Measurements from ENCODE around the gene GPR6. TPM values are rescaled to one million over a fixed set of nuclear protein-coding genes. Genes with fewer than 3 reads are reported as not detected.
A peak's percentile ranks its signal among the peaks of the same experiment; 100 is the strongest.

GPR6 gene
- total and polyA plus RNA-seq, 2 donors, result 0.05 TPM; not detected in 1

- H3K9me3 ChIP-seq (ENCODE audit: control insufficient read depth in 2 of 2, insufficient read depth in 1 of 2, low read length in 1 of 2), result no peaks in the 10 kb centered on the region
- WGBS, result 100% methylated on average over 1 of the region's 1 CpG
- H3K27ac ChIP-seq (ENCODE audit: low read depth in 1 of 2, low read length in 1 of 2), result no peak overlapping the region
- no peaks in the 10 kb centered on the region for H3K4me1 ChIP-seq (ENCODE audit: control insufficient read depth in 2 of 2, insufficient read depth in 2 of 2, low read length in 2 of 2)
- H3K4me3 ChIP-seq (ENCODE audit: low read length in 2 of 2), result no peak overlapping the region
- H3K27me3 ChIP-seq (ENCODE audit: control insufficient read depth in 2 of 2, insufficient read depth in 1 of 2, low read length in 1 of 2), result no peaks in the 10 kb centered on the region
- H3K36me3 ChIP-seq (ENCODE audit: control insufficient read depth in 2 of 2, insufficient read depth in 2 of 2, low read length in 1 of 2), result no peaks in the 10 kb centered on the region
- DNase-seq (ENCODE audit: low read depth in 6 of 9, low spot score in 9 of 9), result no peak
These were observed 19.5 kb upstream of the GPR6 start for GRCh38 chr6:109958626-109959025.

GRCh38 chr6:109961611-109962041, 16.5 kb upstream of the GPR6 start:
- Histone ChIP-seq H3K27me3 (ENCODE audit: control insufficient read depth in 2 of 2, insufficient read depth in 1 of 2, low read length in 1 of 2) (no peaks in the 10 kb centered on the region), H3K9me3 (ENCODE audit: control insufficient read depth in 2 of 2, insufficient read depth in 1 of 2, low read length in 1 of 2) (peaks cover 0 to 3% of the 10 kb centered on the region in 2 donors), H3K4me1 (ENCODE audit: control insufficient read depth in 2 of 2, insufficient read depth in 2 of 2, low read length in 2 of 2) (no peaks in the 10 kb centered on the region), H3K27ac (ENCODE audit: low read depth in 1 of 2, low read length in 1 of 2) (no peak overlapping the region), H3K36me3 (ENCODE audit: control insufficient read depth in 2 of 2, insufficient read depth in 2 of 2, low read length in 1 of 2) (no peaks in the 10 kb centered on the region), H3K4me3 (ENCODE audit: low read length in 2 of 2) (no peak overlapping the region)
- WGBS, result 30% methylated on average over 5 of the region's 5 CpGs
- no peak for DNase-seq (ENCODE audit: low read depth in 6 of 9, low spot score in 9 of 9)

- 95% methylated on average over 5 of the region's 5 CpGs for WGBS
- no peak overlapping the region for H3K27ac ChIP-seq (ENCODE audit: low read depth in 1 of 2, low read length in 1 of 2)
- no peak overlapping the region for H3K4me3 ChIP-seq (ENCODE audit: low read length in 2 of 2)
- no peaks in the 10 kb centered on the region for H3K36me3 ChIP-seq (ENCODE audit: control insufficient read depth in 2 of 2, insufficient read depth in 2 of 2, low read length in 1 of 2)
- no peaks in the 10 kb centered on the region for H3K4me1 ChIP-seq (ENCODE audit: control insufficient read depth in 2 of 2, insufficient read depth in 2 of 2, low read length in 2 of 2)
- H3K9me3 ChIP-seq (ENCODE audit: control insufficient read depth in 2 of 2, insufficient read depth in 1 of 2, low read length in 1 of 2), result peaks cover 0 to 3% of the 10 kb centered on the region in 2 donors
- no peaks in the 10 kb centered on the region for H3K27me3 ChIP-seq (ENCODE audit: control insufficient read depth in 2 of 2, insufficient read depth in 1 of 2, low read length in 1 of 2)
- DNase-seq (ENCODE audit: low read depth in 6 of 9, low spot score in 9 of 9), result no peak
These were observed 15.8 kb upstream of the GPR6 start for GRCh38 chr6:109962271-109962670.

GRCh38 chr6:109963598-109964170, 14.4 kb upstream of the GPR6 start:
- no peak for DNase-seq (ENCODE audit: low read depth in 6 of 9, low spot score in 9 of 9)
- H3K27me3 ChIP-seq (ENCODE audit: control insufficient read depth in 2 of 2, insufficient read depth in 1 of 2, low read length in 1 of 2), result no peaks in the 10 kb centered on the region
- 97% methylated on average over 2 of the region's 2 CpGs for WGBS
- peaks cover 0 to 3% of the 10 kb centered on the region in 2 donors for H3K9me3 ChIP-seq (ENCODE audit: control insufficient read depth in 2 of 2, insufficient read depth in 1 of 2, low read length in 1 of 2)
- no peak overlapping the region for H3K4me3 ChIP-seq (ENCODE audit: low read length in 2 of 2)
- H3K27ac ChIP-seq (ENCODE audit: low read depth in 1 of 2, low read length in 1 of 2), result no peak overlapping the region
- no peaks in the 10 kb centered on the region for H3K36me3 ChIP-seq (ENCODE audit: control insufficient read depth in 2 of 2, insufficient read depth in 2 of 2, low read length in 1 of 2)
- no peaks in the 10 kb centered on the region for H3K4me1 ChIP-seq (ENCODE audit: control insufficient read depth in 2 of 2, insufficient read depth in 2 of 2, low read length in 2 of 2)

- Histone ChIP-seq H3K27ac (ENCODE audit: low read depth in 1 of 2, low read length in 1 of 2) (no peak overlapping the region), H3K9me3 (ENCODE audit: control insufficient read depth in 2 of 2, insufficient read depth in 1 of 2, low read length in 1 of 2) (peaks cover 0 to 3% of the 10 kb centered on the region in 2 donors), H3K36me3 (ENCODE audit: control insufficient read depth in 2 of 2, insufficient read depth in 2 of 2, low read length in 1 of 2) (no peaks in the 10 kb centered on the region), H3K27me3 (ENCODE audit: control insufficient read depth in 2 of 2, insufficient read depth in 1 of 2, low read length in 1 of 2) (no peaks in the 10 kb centered on the region), H3K4me3 (ENCODE audit: low read length in 2 of 2) (no peak overlapping the region), H3K4me1 (ENCODE audit: control insufficient read depth in 2 of 2, insufficient read depth in 2 of 2, low read length in 2 of 2) (no peaks in the 10 kb centered on the region)
- no peak for DNase-seq (ENCODE audit: low read depth in 6 of 9, low spot score in 9 of 9)
- WGBS, result 98% methylated on average over 2 of the region's 2 CpGs
These were observed 13.2 kb upstream of the GPR6 start for GRCh38 chr6:109964949-109965348.

- Histone ChIP-seq H3K36me3 (ENCODE audit: control insufficient read depth in 2 of 2, insufficient read depth in 2 of 2, low read length in 1 of 2) (no peaks in the 10 kb centered on the region), H3K9me3 (ENCODE audit: control insufficient read depth in 2 of 2, insufficient read depth in 1 of 2, low read length in 1 of 2) (peaks cover 0 to 3% of the 10 kb centered on the region in 2 donors), H3K4me3 (ENCODE audit: low read length in 2 of 2) (no peak overlapping the region), H3K27me3 (ENCODE audit: control insufficient read depth in 2 of 2, insufficient read depth in 1 of 2, low read length in 1 of 2) (no peaks in the 10 kb centered on the region), H3K27ac (ENCODE audit: low read depth in 1 of 2, low read length in 1 of 2) (no peak overlapping the region), H3K4me1 (ENCODE audit: control insufficient read depth in 2 of 2, insufficient read depth in 2 of 2, low read length in 2 of 2) (no peaks in the 10 kb centered on the region)
- no peak for DNase-seq (ENCODE audit: low read depth in 6 of 9, low spot score in 9 of 9)
- 98% methylated on average over 1 of the region's 1 CpG for WGBS
These were observed 11.8 kb upstream of the GPR6 start for GRCh38 chr6:109966299-109966698.

GRCh38 chr6:109977791-109978173, 329 bp upstream of the GPR6 start:
- WGBS, result 22% methylated on average over 9 of the region's 9 CpGs
- Histone ChIP-seq H3K4me3 (ENCODE audit: low read length in 2 of 2) (no peak overlapping the region), H3K27ac (ENCODE audit: low read depth in 1 of 2, low read length in 1 of 2) (no peak overlapping the region), H3K27me3 (ENCODE audit: control insufficient read depth in 2 of 2, insufficient read depth in 1 of 2, low read length in 1 of 2) (peaks cover 26 to 44% of the 10 kb centered on the region in 2 donors), H3K36me3 (ENCODE audit: control insufficient read depth in 2 of 2, insufficient read depth in 2 of 2, low read length in 1 of 2) (no peaks in the 10 kb centered on the region), H3K4me1 (ENCODE audit: control insufficient read depth in 2 of 2, insufficient read depth in 2 of 2, low read length in 2 of 2) (peaks cover 2 to 3% of the 10 kb centered on the region in 2 donors), H3K9me3 (ENCODE audit: control insufficient read depth in 2 of 2, insufficient read depth in 1 of 2, low read length in 1 of 2) (peaks cover 0 to 12% of the 10 kb centered on the region in 2 donors)
- peak in 1 of 9 donors; percentile 2 for DNase-seq (ENCODE audit: low read depth in 6 of 9, low spot score in 9 of 9)

GRCh38 chr6:109979033-109979921, 1.2 kb downstream of the GPR6 start:
- peaks cover 0 to 12% of the 10 kb centered on the region in 2 donors for H3K9me3 ChIP-seq (ENCODE audit: control insufficient read depth in 2 of 2, insufficient read depth in 1 of 2, low read length in 1 of 2)
- no peak for DNase-seq (ENCODE audit: low read depth in 6 of 9, low spot score in 9 of 9)
- peaks cover 26 to 46% of the 10 kb centered on the region in 2 donors for H3K27me3 ChIP-seq (ENCODE audit: control insufficient read depth in 2 of 2, insufficient read depth in 1 of 2, low read length in 1 of 2)
- H3K4me1 ChIP-seq (ENCODE audit: control insufficient read depth in 2 of 2, insufficient read depth in 2 of 2, low read length in 2 of 2), result peaks cover 2 to 3% of the 10 kb centered on the region in 2 donors
- WGBS, result 21% methylated on average over 81 of the region's 81 CpGs
- no peak overlapping the region for H3K27ac ChIP-seq (ENCODE audit: low read depth in 1 of 2, low read length in 1 of 2)
- H3K4me3 ChIP-seq (ENCODE audit: low read length in 2 of 2), result no peak overlapping the region
- H3K36me3 ChIP-seq (ENCODE audit: control insufficient read depth in 2 of 2, insufficient read depth in 2 of 2, low read length in 1 of 2), result no peaks in the 10 kb centered on the region

- Histone ChIP-seq H3K9me3 (ENCODE audit: control insufficient read depth in 2 of 2, insufficient read depth in 1 of 2, low read length in 1 of 2) (peaks cover 0 to 1% of the 10 kb centered on the region in 2 donors), H3K4me3 (ENCODE audit: low read length in 2 of 2) (no peak overlapping the region), H3K4me1 (ENCODE audit: control insufficient read depth in 2 of 2, insufficient read depth in 2 of 2, low read length in 2 of 2) (no peaks in the 10 kb centered on the region), H3K27me3 (ENCODE audit: control insufficient read depth in 2 of 2, insufficient read depth in 1 of 2, low read length in 1 of 2) (peaks cover 9 to 16% of the 10 kb centered on the region in 2 donors), H3K27ac (ENCODE audit: low read depth in 1 of 2, low read length in 1 of 2) (no peak overlapping the region), H3K36me3 (ENCODE audit: control insufficient read depth in 2 of 2, insufficient read depth in 2 of 2, low read length in 1 of 2) (no peaks in the 10 kb centered on the region)
- 99% methylated on average over 2 of the region's 2 CpGs for WGBS
- DNase-seq (ENCODE audit: low read depth in 6 of 9, low spot score in 9 of 9), result no peak
These were observed 6.3 kb downstream of the GPR6 start for GRCh38 chr6:109984410-109984809.

Data from thymus (tissue), 11 donors.